ENCODE measurements around the gene PXDC1. TPM values are rescaled to one million over a fixed set of nuclear protein-coding genes. Genes with fewer than 3 reads are reported as not detected.
A peak's percentile ranks its signal among the peaks of the same experiment; 100 is the strongest.

The PXDC1 gene
- total and polyA plus RNA-seq, 7 donors = 9.0 to 116 (median 46.7) TPM

DNA sequence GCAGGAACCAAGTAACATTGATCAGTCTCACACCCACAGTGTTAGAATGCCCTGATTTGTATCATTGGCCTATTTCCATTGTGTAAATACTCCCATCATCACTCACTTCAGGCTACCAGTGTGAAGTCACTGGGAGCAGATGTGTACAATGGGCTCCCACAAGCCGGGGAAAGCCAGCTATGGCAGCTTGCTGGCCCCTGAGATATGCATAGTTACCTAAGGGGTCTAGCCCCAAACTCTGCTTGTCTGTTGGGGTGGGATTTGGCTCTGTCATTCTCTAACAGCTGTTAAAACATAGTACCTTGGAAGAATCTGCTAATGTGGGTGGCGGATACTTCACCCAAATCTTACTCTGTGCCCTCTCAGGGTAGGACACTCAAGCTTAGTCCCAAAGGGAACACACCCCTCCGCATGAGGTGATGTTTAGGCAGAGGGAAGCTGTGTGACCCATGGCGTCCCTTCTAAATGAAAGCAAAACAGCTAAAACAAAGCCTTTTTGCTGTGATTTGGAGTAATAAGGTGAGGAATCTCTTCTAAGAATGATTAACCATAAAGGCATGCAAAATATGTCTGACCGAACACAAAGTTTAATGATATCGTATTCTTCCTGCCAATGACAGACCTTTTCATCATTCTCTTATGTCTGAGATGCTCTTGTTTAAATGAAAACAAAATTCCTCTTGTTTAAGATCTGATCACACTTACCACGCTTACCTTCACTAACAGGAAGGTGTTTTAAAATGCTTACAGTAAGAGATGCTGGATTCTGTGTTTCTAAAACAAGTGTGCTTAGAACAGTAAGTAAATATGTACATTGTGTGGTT, 45.9 kb upstream of the PXDC1 start:
- DNase-seq = no peak
- WGBS, 2 donors = 75 to 81% methylated on average over 7 of the region's 7 CpGs
- no peaks in the 10 kb centered on the region for H3K9me3 ChIP-seq
- intact Hi-C loops (cut with DNase I) = no loop called here
- no peak overlapping the region for H3K4me3 ChIP-seq
- no peak for TF ChIP-seq POLR2AphosphoS5 (IDR thresholded peaks at IDR 0.05)
- no peak for TF ChIP-seq POLR2A (IDR thresholded peaks at IDR 0.05)
- TF ChIP-seq EP300 (IDR thresholded peaks at IDR 0.05) = no peak
- TF ChIP-seq, protein P1, sequence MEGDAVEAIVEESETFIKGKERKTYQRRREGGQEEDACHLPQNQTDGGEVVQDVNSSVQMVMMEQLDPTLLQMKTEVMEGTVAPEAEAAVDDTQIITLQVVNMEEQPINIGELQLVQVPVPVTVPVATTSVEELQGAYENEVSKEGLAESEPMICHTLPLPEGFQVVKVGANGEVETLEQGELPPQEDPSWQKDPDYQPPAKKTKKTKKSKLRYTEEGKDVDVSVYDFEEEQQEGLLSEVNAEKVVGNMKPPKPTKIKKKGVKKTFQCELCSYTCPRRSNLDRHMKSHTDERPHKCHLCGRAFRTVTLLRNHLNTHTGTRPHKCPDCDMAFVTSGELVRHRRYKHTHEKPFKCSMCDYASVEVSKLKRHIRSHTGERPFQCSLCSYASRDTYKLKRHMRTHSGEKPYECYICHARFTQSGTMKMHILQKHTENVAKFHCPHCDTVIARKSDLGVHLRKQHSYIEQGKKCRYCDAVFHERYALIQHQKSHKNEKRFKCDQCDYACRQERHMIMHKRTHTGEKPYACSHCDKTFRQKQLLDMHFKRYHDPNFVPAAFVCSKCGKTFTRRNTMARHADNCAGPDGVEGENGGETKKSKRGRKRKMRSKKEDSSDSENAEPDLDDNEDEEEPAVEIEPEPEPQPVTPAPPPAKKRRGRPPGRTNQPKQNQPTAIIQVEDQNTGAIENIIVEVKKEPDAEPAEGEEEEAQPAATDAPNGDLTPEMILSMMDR (IDR thresholded peaks at IDR 0.05) = no peak
- no peaks in the 10 kb centered on the region for H3K36me3 ChIP-seq
- peak overlapping the region in 2 of 4 donors; percentile 10 to 19 for H3K27ac ChIP-seq
- peaks cover 0 to 35% (median 21%) of the 10 kb centered on the region in 4 donors for H3K4me1 ChIP-seq
- no peaks in the 10 kb centered on the region for H3K27me3 ChIP-seq

DNA sequence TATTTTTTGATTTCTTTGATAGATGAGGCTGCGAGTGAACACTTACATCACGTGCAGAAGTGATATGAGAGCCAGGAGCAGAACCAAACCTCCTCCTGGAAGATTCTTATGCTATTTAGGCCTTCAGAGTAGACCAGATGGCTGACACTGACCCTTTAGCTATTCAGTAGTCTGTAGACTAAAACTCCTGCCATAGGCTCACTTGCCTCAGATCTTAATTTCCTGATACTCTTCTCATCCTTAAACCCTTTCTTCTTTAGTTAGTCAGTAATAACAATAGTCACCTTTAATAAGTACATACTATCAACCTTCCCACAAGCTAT, 45.2 kb upstream of the PXDC1 start:
- TF ChIP-seq EP300 (IDR thresholded peaks at IDR 0.05) (no peak), POLR2A (IDR thresholded peaks at IDR 0.05) (no peak), POLR2AphosphoS5 (IDR thresholded peaks at IDR 0.05) (no peak)
- TF ChIP-seq, protein P1 (IDR thresholded peaks at IDR 0.05) = no peak
- Histone ChIP-seq H3K4me3 (no peak overlapping the region), H3K9me3 (no peaks in the 10 kb centered on the region), H3K27me3 (no peaks in the 10 kb centered on the region), H3K27ac (peak overlapping the region in 1 of 4 donors; percentile 2), H3K4me1 (peaks cover 0 to 35% (median 19%) of the 10 kb centered on the region in 4 donors), H3K36me3 (no peaks in the 10 kb centered on the region)
- intact Hi-C loops (cut with DNase I) = no loop called here
- WGBS, 2 donors = 79 to 91% methylated on average over 2 of the region's 2 CpGs
- no peak for DNase-seq

DNA sequence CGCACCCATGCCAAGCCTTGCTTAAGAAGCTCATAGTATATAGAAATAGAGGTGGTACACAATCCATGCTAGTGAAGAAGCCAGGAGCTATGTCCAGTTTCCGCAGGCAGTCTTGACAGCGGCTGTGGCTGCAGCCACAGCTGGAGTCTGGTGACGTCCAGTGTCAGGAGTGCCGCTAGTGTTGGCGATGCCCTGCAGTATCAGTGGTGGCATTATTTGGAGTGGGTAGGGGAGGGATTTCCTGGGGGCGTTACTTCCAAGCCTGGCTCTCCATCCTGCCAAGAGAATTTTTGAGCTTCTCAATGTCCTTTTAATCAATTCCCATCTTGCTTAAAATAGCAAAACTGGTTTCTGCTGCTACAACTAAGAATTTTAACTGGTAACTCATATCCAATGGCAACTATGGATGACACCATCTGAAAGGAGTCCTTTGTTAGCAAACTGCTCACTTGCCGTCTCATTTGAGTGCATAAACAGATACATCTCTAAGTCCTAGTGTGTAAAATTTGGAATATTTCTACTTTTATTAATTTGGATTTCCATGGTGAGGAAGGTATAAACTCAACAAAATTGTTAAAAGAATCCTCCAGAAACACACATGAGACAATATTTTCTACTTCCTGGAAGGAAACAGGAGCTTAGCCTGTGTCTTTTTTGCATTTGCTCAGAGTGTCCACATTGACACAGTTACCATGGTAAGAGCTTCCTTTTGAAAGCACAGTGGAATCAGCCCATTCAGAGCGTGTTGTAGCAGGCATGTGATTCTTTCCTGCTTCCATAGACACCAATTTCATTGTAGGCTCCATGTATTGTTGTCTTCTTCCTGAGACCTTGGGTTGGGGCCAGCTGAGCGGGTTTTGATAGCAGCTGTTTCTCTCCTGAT, 44.6 kb upstream of the PXDC1 start:
- Histone ChIP-seq H3K27ac (peak overlapping the region in 1 of 4 donors; percentile 2), H3K36me3 (no peaks in the 10 kb centered on the region), H3K9me3 (no peaks in the 10 kb centered on the region), H3K4me3 (no peak overlapping the region), H3K27me3 (no peaks in the 10 kb centered on the region), H3K4me1 (peaks cover 0 to 30% (median 14%) of the 10 kb centered on the region in 4 donors)
- intact Hi-C loops (cut with DNase I) = no loop called here
- DNase-seq = no peak
- 91 to 92% methylated on average over 10 of the region's 10 CpGs for WGBS, 2 donors
- TF ChIP-seq EP300 (IDR thresholded peaks at IDR 0.05) (no peak), POLR2A (IDR thresholded peaks at IDR 0.05) (no peak), POLR2AphosphoS5 (IDR thresholded peaks at IDR 0.05) (peak in 1 of 4 donors; percentile 22)
- TF ChIP-seq, protein P1 (IDR thresholded peaks at IDR 0.05) = no peak

DNA sequence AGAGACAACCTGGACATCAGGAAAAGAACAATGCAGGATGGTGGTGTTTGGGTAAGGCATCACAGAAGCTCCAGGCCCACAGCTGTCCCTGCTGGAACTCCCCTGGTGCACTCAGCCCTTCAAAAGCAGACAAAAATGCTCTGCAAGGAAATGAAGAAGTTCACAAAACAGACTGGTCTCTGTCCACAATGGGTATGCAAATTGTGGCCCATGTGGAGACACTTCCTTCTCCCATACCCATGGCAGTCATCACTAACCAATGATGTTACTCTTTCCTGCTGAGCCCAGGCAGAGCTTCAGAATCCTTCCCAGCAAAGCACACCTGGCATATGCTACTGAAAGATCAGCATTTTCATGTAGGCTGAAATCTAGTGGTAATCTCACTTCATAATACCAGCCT, 42.6 kb upstream of the PXDC1 start:
- DNase-seq = no peak
- H3K4me3 ChIP-seq = no peak overlapping the region

More for the DNA sequence above, 42.6 kb upstream of the PXDC1 start:
- peaks cover 0 to 23% (median 13%) of the 10 kb centered on the region in 4 donors for H3K4me1 ChIP-seq
- no peaks in the 10 kb centered on the region for H3K9me3 ChIP-seq
- H3K27me3 ChIP-seq = no peaks in the 10 kb centered on the region
- H3K36me3 ChIP-seq = no peaks in the 10 kb centered on the region
- no peak for TF ChIP-seq EP300 (IDR thresholded peaks at IDR 0.05)
- TF ChIP-seq, protein P1 (IDR thresholded peaks at IDR 0.05) = no peak
- TF ChIP-seq POLR2A (IDR thresholded peaks at IDR 0.05) = no peak
- TF ChIP-seq POLR2AphosphoS5 (IDR thresholded peaks at IDR 0.05) = no peak
- intact Hi-C loops (cut with DNase I) = no loop called here
- H3K27ac ChIP-seq = no peak overlapping the region
